Stimulated activated CD4-positive, alpha-beta T cell treated with anti-CD3 and anti-CD28 coated beads, Interleukin-2, amount 100 ng/mL, for 24 hours (primary cell): ENCODE measurements around the gene WSCD1.

ENCODE experiments used
- DNase-seq, 2 donors: peaks; one replicate each; pipeline ENCODE4 v3.0.0-alpha.2; 2020

Gene WSCD1

GRCh38 chr17:6086603-6087400, 16.6 kb downstream of the WSCD1 start:
- DNase-seq: no peak

DNA sequence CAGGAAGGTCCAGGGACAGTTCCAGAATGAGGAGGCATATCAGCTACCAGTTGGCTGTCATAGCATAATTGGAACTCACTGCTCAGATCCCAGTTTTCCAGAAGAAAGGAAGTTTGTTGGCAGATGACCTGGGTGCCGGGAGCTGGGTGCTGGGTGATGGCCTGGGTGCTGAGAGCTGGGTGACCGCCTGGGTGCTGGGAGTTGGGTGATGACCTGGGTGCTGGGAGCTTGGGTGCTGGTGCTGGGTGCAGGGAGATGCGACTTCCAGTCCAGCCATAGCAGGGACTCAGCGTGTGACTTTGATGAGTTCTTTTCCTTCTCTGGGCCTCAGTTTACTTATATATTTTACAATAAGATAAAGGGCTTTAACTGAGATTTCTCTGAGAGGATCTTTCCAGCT, 18.0 kb downstream of the WSCD1 start:
- no peak for DNase-seq

DNA sequence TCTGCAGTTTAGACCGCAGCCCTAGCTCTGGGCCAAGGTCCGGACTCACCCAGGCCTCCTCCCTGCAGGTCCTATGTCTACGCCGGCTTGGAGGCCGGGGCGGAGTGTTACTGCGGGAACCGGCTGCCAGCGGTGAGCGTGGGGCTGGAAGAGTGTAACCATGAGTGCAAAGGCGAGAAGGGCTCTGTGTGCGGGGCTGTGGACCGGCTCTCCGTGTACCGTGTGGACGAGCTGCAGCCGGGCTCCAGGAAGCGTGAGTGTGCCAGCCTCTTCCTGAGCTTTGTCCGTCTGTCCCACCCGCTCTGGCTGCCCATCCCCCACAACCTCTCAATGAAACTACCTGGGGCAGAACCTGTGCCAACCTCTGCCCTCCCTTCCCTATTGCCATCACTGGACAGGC, 20.1 kb downstream of the WSCD1 start:
- no peak for DNase-seq

DNA sequence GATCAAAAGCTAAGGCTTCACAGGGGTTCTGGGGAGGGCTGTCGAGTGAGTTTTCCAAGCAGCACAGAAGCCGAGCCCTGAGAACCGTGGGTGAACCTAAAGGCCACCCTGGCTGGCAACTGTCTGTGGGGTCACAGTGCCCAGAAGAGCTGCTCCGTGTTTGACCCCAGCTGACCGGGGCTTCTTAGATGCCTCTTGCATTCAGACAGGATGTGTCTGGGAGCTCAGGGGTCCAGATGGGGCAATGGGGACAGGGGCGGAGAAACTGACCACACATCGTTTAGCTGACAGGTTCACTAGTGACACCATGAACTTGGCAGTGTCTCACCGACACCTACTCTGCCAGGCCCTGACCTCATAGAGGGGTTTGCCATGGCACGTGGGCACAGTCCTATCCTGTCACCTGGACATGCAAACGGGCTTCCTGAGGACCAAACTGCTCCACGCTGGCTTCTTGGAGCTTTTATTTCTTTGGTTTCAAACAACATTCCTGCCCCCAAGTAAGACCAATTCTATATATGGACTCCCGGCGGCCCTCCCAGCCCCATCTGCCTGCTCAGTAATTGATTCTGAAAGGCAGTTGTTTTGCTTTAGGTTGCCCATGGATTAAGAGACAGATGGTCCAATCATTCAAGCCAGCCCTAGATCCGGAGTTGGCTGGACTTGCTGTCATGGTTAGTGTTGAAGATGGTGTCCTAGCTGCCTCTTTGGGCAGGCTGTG, 22.2 kb downstream of the WSCD1 start:
- DNase-seq: no peak

DNA sequence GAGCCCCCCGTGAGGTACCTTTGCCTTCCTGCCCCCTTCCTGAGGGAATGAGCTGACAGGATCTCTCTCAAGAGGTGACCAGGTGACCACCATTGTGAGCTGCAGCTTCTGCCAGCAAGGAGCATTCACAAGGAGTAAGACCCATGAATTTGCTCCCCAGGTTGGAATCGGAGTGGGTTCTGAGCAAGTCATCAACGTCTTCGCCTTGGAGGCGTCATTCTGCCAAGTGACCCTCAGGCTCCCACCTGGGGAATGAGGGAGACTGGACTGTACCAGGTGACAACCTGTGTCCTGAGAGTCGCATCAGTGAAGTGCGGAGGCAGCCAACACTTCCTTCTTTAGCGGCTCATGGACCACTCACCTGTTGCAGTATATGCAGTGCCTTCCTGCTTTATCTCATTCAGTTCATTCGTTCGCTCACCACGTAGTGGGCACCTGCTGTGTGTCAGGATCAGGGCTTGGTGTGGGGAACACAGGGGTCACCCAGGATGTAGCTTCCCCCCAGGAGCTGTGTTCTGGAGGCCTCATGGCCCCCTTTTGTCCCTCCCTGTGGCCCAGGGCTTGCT, 22.8 kb downstream of the WSCD1 start:
- no peak for DNase-seq

GRCh38 chr17:6094453-6094852, 24.3 kb downstream of the WSCD1 start:
- DNase-seq: no peak

DNA sequence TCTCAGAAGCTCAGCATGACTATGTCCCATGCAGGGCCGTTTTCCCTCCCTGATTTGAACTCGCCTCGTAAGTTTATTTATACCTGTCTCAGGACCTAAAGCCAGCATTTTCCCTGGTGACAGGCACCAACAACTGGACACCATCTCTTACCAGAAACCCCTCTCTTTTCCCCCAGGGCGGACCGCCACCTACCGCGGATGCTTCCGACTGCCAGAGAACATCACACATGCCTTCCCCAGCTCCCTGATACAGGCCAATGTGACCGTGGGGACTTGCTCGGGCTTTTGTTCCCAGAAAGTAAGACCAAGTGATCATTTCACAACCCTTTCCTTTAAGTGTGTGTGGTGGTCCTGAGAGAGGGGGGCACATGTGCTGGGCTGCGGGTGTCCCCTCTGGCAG, 24.7 kb downstream of the WSCD1 start:
- no peak for DNase-seq

DNA sequence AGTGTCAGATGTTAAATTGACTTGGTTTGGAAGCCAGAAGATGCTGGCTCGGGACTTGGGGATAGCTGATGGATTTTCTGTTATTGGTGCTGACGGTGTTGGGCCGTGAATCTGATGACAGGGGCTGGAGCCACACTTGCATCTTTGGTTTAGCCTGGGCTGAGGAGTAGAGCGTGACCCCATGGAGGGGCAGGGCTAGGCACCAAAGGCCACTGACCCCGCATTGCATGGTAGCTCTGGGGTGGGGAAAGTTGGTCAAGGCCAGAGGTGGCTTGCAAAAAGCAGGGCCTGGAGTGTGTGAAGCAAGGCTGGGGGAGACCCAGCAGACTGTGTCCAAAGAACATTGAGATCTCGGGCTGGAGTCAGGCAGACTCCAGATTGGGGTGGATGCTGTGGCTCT, 25.3 kb downstream of the WSCD1 start:
- no peak for DNase-seq

DNA sequence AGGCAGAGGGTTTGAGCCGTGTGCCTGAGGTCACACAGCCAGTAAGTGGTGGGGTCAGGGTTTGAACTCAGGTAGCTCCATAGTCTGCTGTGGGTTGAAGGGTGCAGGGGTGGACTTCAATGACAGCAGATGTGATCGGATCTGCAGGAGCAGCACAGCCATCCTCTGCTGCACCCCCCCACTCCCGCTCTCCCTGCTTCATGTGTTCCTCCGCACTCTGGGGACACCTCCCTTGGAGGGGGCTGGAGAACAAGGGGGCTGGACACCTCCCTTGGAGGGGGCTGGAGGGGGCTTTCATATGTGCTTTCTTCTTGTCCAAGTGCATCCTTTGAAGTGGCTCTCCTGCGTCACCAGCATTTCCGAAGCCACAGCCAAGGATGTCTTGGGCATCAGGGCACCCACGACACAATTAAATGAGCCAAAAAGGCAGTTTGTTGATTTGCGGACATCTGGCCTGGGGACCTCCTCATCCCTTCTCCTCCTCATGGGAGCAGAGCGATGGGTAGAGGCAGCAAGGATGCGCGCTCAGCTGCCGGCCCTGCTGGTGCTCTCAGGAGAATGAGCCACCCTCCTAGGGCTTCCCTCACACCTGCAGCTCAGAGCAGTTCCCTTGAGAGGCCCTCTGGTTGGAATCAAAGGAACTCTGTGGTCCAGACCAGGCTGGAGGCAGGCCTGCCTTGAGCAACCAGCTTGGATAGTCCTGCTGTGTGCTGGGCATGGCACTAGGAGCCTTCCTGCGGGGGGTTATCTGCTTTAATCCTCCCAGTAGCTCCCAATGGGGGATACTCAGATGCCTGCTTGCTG, 26.2 kb downstream of the WSCD1 start:
- no peak for DNase-seq

GRCh38 chr17:6097005-6097279, 26.8 kb downstream of the WSCD1 start:
- no peak for DNase-seq

GRCh38 chr17:6098050-6098822, 28.1 kb downstream of the WSCD1 start:
- no peak for DNase-seq

DNA sequence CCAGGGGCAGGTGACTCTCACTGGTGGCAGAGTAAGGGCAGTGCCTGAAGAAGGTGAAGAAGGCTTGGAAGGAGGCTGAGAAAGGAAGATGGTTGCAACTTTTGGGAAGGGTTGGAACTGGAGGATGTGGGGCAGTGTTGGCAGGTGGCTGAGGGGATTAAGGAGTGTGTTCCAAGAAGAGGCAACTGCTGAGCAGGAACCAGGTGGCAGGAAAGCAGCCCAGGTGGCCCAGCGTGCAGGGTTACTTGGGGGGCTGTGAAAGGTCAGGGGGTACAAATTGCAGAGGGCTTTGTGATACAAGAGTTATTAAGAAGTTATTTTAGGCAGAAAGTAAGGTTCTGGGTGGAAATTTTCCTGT, 28.6 kb downstream of the WSCD1 start:
- DNase-seq: no peak

DNA sequence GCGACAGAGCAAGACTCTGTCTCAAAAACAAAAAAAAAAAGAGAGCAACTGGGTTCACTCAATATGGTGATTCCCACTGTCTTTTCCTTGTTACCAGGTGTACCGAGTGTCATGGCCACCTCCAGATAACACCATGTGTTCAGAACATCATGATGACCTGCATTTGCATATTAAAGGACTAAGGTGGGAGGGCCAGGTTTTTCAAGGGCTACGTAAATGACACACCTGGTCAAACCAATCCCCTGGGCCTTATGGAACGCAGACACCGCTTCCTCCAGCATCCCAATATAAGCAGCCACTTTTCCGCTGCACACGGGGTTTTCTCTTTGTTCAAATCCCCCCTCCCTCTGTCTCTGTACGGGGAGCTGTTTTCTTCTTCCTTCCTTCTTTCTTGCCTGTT, 29.3 kb downstream of the WSCD1 start:
- DNase-seq: no peak

- no peak for DNase-seq
Measured at GRCh38 chr17:6100146-6100545, 30.0 kb downstream of the WSCD1 start.

GRCh38 chr17:6100891-6101500, 30.8 kb downstream of the WSCD1 start:
- DNase-seq: no peak

- DNase-seq: no peak
Measured at GRCh38 chr17:6101706-6102105, 31.5 kb downstream of the WSCD1 start.

GRCh38 chr17:6102615-6103014, 32.4 kb downstream of the WSCD1 start:
- DNase-seq: no peak

GRCh38 chr17:6104956-6105648, 34.9 kb downstream of the WSCD1 start:
- DNase-seq: no peak

GRCh38 chr17:6105649-6106007, 35.4 kb downstream of the WSCD1 start:
- no peak for DNase-seq

GRCh38 chr17:6106212-6106611, 36.0 kb downstream of the WSCD1 start:
- DNase-seq: no peak

- DNase-seq: no peak
Measured at GRCh38 chr17:6107791-6108190, 37.6 kb downstream of the WSCD1 start.

GRCh38 chr17:6108382-6108781, 38.2 kb downstream of the WSCD1 start:
- no peak for DNase-seq
